Naive thymus-derived CD8-positive, alpha-beta T cell (primary cell): Measurements from ENCODE around the gene NTN3. TPM values are rescaled to one million over a fixed set of nuclear protein-coding genes. Genes with fewer than 3 reads are reported as not detected.

Experiments used
- ATAC-seq, 2 donors: fragments of 150-1000 bp; cut with Tn5 transposase in 1 of 2; sonication (Bioruptor Pico), chemical (Tn5 transposase) in 1 of 2; 1 replicate in 1 of 2; 2 replicates in 1 of 2; pipeline ENCODE4 v1.10.0; 2021; ENCODE audit warnings: mild to moderate bottlenecking in 2 of 2, moderate library complexity in 2 of 2
- POLR2A ChIA-PET: fragments of 350-600 bp; sonication (Branson Sonifier 250); formaldehyde crosslinking; loops from one replicate; lab custom pipeline; 2021; ENCODE audit warnings: antibody characterized with exemption; lab: Charles Lee
- DNase-seq, 10 donors: peaks; one replicate each; pipeline versions ENCODE4 v3.0.0 to v3.0.0-alpha.2; 2020 to 2022
- H3K27ac Mint-ChIP-seq, 10 donors: one replicate each; pipeline ENCODE4 v1.8.0; 2020 to 2022; ENCODE audit warnings: mild to moderate bottlenecking in 10 of 10, mixed read lengths in 10 of 10, moderate library complexity in 4 of 10, inconsistent platforms in 1 of 10
- H3K27me3 Mint-ChIP-seq, 5 donors: one replicate each; pipeline ENCODE4 v1.8.0; 2021 to 2022; ENCODE audit warnings: mixed read lengths in 5 of 5
- H3K36me3 Mint-ChIP-seq, 3 donors: one replicate each; pipeline ENCODE4 v1.8.0; 2020 to 2022; ENCODE audit warnings: mixed read lengths in 3 of 3, mild to moderate bottlenecking in 2 of 3, inconsistent platforms in 1 of 3
- H3K4me1 Mint-ChIP-seq, 4 donors: one replicate each; pipeline ENCODE4 v1.8.0; 2021 to 2022; ENCODE audit warnings: mixed read lengths in 4 of 4
- H3K4me3 Mint-ChIP-seq, 10 donors: one replicate each; pipeline ENCODE4 v1.8.0; 2020 to 2022; ENCODE audit warnings: mild to moderate bottlenecking in 10 of 10, mixed read lengths in 10 of 10, moderate library complexity in 6 of 10, inconsistent platforms in 1 of 10
- H3K9me3 Mint-ChIP-seq, 9 donors: one replicate each; pipeline ENCODE4 v1.8.0; 2020 to 2022; ENCODE audit warnings: mixed read lengths in 9 of 9, mild to moderate bottlenecking in 3 of 9, inconsistent platforms in 1 of 9, moderate library complexity in 1 of 9
- microRNA-seq: library from miRNA; unstranded; fragments of <30 nt; microRNA quantifications from one replicate; pipeline ENCODE4 v1.2.0, GENCODE V29; 2022; ENCODE audit warnings: borderline microRNAs expressed
- polyA plus RNA-seq, 3 donors: library from polyadenylated mRNA; unstranded; fragments of 300-500 nt; fragmentation: Illumina TruSeq; gene quantifications; one replicate each; pipeline ENCODE4 v1.2.3, GENCODE V29; 2021
- total RNA-seq, 8 experiments: library from RNA in 2 of 8; stranded (reverse) in 2 of 8; gene quantifications; one replicate each; pipeline ENCODE4 v1.2.3 and lab custom pipeline; 2021 to 2026

NTN3 gene
- total and polyA plus RNA-seq, 5 experiments from 2014 or later = not detected

DNA sequence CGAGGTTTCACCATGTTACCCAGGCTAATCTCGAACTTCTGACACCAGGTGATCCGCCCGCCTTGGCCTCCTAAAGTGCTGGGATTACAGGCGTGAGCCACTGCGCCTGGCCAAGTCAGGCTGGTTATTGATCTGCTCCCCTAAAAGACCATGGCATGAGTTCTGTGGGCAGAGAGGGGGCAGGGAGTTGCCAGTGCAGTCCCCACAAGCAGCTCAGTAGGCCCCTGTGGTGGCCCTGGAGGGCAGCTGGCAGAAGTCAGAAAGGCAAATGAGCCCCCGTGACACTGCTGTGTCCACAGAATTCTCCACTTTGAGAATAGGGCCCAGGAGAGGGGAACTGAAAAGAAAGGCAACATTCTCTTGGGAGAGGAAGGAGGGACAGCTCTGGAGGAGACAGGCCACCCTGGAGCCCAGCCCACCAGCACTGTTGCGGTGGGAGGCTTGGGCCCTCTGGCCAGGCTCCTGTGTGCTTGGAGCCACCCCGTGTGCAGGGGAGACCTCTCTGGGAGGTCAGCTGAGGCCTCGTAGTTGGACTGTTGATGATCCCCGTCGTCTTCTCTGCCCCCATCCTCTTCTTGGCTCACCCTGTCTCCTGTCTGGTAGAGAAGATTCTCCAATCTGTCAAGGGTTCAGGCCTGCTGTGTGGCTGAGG lies 47.0 kb downstream of the NTN3 start:
- peaks cover 0 to 24% (median 0%) of the 10 kb centered on the region in 3 donors for H3K36me3 Mint-ChIP-seq
- H3K4me1 Mint-ChIP-seq = peaks cover 36 to 70% (median 65%) of the 10 kb centered on the region in 4 donors
- peak overlapping the region; percentile 48 to 97 (median 94) for H3K27ac Mint-ChIP-seq
- peaks cover 0 to 3% (median 0%) of the 10 kb centered on the region in 9 donors for H3K9me3 Mint-ChIP-seq
- DNase-seq (no peak), ATAC-seq (no peak)
- H3K4me3 Mint-ChIP-seq = peak overlapping the region in 8 of 10 donors; percentile 12 to 96 (median 68)
- POLR2A ChIA-PET = interaction anchor here (1.2 to 4.1 kb wide), 2 partner anchors 14 to 302 kb away, joined by 3 to 98 read pairs; partner anchors contain the start of gene CEMP1
- peaks cover 0 to 5% (median 0%) of the 10 kb centered on the region in 5 donors for H3K27me3 Mint-ChIP-seq

DNA sequence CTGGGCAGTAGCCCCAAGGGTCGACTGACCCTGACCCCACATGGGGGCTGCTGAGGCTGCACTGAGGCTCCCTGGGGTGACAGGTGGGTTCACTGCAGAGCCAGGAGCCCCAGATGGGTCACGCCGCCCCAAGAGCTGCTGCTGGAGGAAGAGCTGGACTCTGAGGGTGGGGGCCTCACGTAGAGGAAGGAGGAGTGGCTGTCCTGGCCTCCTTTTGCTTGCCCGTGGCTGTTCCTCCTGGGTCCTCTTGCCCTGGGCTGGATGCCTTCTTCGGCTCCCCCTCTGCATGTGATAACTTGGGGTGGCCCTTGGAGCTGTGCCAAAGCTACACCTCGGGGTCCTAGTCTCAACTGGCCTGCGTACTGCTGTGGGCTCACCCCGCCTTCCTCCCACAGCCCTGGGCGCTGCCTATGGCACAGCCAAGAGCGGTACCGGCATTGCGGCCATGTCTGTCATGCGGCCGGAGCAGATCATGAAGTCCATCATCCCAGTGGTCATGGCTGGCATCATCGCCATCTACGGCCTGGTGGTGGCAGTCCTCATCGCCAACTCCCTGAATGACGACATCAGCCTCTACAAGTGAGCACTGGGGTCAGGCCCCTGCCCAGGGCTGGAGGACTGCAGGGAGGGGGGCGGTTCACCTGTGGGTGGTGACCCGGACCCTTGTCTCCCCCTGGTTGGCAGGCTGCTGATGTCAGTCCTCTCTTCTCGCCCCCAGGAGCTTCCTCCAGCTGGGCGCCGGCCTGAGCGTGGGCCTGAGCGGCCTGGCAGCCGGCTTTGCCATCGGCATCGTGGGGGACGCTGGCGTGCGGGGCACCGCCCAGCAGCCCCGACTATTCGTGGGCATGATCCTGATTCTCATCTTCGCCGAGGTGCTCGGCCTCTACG lies 48.0 kb downstream of the NTN3 start:
- H3K4me3 Mint-ChIP-seq = peak overlapping the region; percentile 29 to 96 (median 78)
- H3K36me3 Mint-ChIP-seq = peaks cover 0 to 30% (median 0%) of the 10 kb centered on the region in 3 donors
- no peak for DNase-seq
- no peaks in the 10 kb centered on the region for H3K9me3 Mint-ChIP-seq
- peaks cover 0 to 5% (median 0%) of the 10 kb centered on the region in 5 donors for H3K27me3 Mint-ChIP-seq
- no peak for ATAC-seq
- H3K27ac Mint-ChIP-seq = peak overlapping the region; percentile 65 to 98 (median 96)
- H3K4me1 Mint-ChIP-seq = peaks cover 35 to 73% (median 67%) of the 10 kb centered on the region in 4 donors
- POLR2A ChIA-PET = interaction anchor here (1.2 to 4.1 kb wide), 4 partner anchors 10 to 303 kb away, joined by 3 to 98 read pairs (median 8); partner anchors contain the start of genes CEMP1 and PDPK1

DNA sequence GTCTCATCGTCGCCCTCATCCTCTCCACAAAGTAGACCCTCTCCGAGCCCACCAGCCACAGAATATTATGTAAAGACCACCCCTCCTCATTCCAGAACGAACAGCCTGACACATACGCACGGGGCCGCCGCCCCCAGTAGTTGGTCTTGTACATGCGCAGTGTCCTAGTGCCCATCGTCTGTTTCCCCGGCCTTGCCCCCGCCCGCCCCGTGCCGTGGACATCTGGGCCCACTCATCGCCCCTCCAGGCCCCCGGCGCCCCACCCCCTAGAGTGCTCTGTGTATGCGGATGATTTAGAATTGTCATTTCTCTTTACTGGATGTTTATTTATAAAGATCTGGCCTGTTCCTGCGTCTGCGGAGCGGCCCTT lies 48.6 kb downstream of the NTN3 start:
- Mint-ChIP-seq H3K4me1 (peaks cover 35 to 76% (median 69%) of the 10 kb centered on the region in 4 donors), H3K4me3 (peak overlapping the region; percentile 67 to 96 (median 80)), H3K27ac (peak overlapping the region; percentile 91 to 98 (median 96)), H3K36me3 (peaks cover 0 to 36% (median 0%) of the 10 kb centered on the region in 3 donors), H3K9me3 (no peaks in the 10 kb centered on the region), H3K27me3 (peaks cover 0 to 5% (median 0%) of the 10 kb centered on the region in 5 donors)
- ATAC-seq (no peak), DNase-seq (no peak)
- POLR2A ChIA-PET = interaction anchor here (0.8 to 4.1 kb wide), 6 partner anchors 9 to 364 kb away, joined by 3 to 98 read pairs (median 6); partner anchors contain the start of genes CEMP1, MLST8, PDPK1 and TBC1D24

GRCh38 chr16:2520097-2520783 lies 49.1 kb downstream of the NTN3 start, which contains the start of gene AMDHD2:
Gene AMDHD2, plus strand, starts transcription at chr16:2520371. Its CDS starts 88 bp downstream, at chr16:2520459.
- Mint-ChIP-seq H3K27me3 (peaks cover 0 to 5% (median 0%) of the 10 kb centered on the region in 5 donors), H3K4me1 (peaks cover 34 to 73% (median 67%) of the 10 kb centered on the region in 4 donors), H3K9me3 (no peaks in the 10 kb centered on the region), H3K36me3 (peaks cover 0 to 41% (median 0%) of the 10 kb centered on the region in 3 donors), H3K4me3 (peak within 1 kb of the TSS; percentile 84 to 96 (median 90)), H3K27ac (peak within 1 kb of the TSS; percentile 91 to 99 (median 97))
- DNase-seq (peak; percentile 82 to 94 (median 90)), ATAC-seq (peak; percentile 59 to 64)
- POLR2A ChIA-PET = interaction anchor here (0.7 to 4.1 kb wide), 11 partner anchors 8 to 365 kb away, joined by 3 to 98 read pairs (median 4); partner anchors contain the start of genes CEMP1, MLST8, PDPK1 and PGP

DNA sequence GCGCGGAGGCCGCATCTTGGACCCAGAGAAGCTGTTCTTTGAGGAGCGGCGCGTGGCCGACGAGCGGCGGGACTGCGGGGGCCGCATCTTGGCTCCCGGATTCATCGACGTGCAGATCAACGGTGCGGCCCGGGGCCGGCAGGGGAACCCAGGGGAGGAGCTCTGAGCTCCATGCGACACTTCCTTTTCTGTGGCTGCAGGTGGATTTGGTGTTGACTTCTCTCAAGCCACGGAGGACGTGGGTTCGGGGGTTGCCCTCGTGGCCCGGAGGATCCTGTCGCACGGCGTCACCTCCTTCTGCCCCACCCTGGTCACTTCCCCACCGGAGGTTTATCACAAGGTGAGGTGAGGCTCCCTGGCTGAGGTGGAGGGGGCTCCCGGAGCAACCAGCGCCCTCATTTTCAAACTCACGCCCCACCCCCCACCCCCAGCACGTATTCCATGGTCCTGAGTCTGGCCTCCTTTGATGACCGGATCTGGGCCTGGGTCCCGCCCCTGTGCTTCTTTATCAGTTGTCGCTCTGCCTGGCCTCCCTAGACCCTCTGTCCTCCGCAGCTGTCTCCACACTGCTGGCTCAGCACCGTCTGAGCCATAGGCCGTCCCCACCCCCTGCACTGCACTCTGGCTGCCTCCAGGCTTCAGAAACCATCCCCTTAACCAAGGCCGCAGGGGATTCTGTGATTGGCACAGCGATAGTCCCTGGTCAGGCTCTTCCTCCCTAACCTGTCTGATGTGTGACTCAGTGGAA lies 49.9 kb downstream of the NTN3 start:
- Mint-ChIP-seq H3K9me3 (no peaks in the 10 kb centered on the region), H3K36me3 (peaks cover 0 to 44% (median under 1%) of the 10 kb centered on the region in 3 donors), H3K4me3 (peak overlapping the region; percentile 84 to 96 (median 90)), H3K4me1 (peaks cover 27 to 66% (median 60%) of the 10 kb centered on the region in 4 donors), H3K27me3 (peaks cover 0 to 5% (median 0%) of the 10 kb centered on the region in 5 donors), H3K27ac (peak overlapping the region; percentile 88 to 99 (median 97))
- ATAC-seq (peak; percentile 72 to 83), DNase-seq (peak; percentile 57 to 91 (median 81))
- POLR2A ChIA-PET = interaction anchor here (0.7 to 4.1 kb wide), 9 partner anchors 8 to 366 kb away, joined by 3 to 98 read pairs (median 5); partner anchors contain the start of genes CEMP1, MLST8, PDPK1 and PGP

Small RNA genes within 50 kb of the gene (microRNA-seq; reads per million reads assigned to microRNA genes)
- gene MIR6767 (not detected), gene MIR6768 (not detected)

Other genes with a start within 250 kb of the NTN3 start
- 10 to 100 TPM; 39.5 to 41.2 TPM for gene E4F1, start 247.7 kb upstream of the NTN3 start, total RNA-seq
- gene E4F1, start 247.7 kb upstream of the NTN3 start, polyA plus RNA-seq = 10 to 100 TPM in 2 of 3 donors, 1 to 10 TPM in 1; 8.7 to 19.2 (median 10.9) TPM
- gene DNASE1L2, start 234.9 kb upstream of the NTN3 start, total RNA-seq = 1 to 10 TPM; 1.4 to 1.6 TPM
- gene DNASE1L2, start 234.9 kb upstream of the NTN3 start, polyA plus RNA-seq = not detected
- 10 to 100 TPM; 22.1 to 25.1 TPM for gene ECI1, start 219.7 kb upstream of the NTN3 start, total RNA-seq
- 10 to 100 TPM; 30.6 to 40.4 (median 31.0) TPM for gene ECI1, start 219.7 kb upstream of the NTN3 start, polyA plus RNA-seq
- gene RNPS1, start 203.2 kb upstream of the NTN3 start, total RNA-seq = 100 to 1,000 TPM; 162 to 165 TPM
- gene RNPS1, start 203.2 kb upstream of the NTN3 start, polyA plus RNA-seq = 100 to 1,000 TPM; 197 to 289 (median 228) TPM
- gene ABCA3, start 130.6 kb upstream of the NTN3 start, total RNA-seq = 1 to 10 TPM; 7.8 to 8.2 TPM
- gene ABCA3, start 130.6 kb upstream of the NTN3 start, polyA plus RNA-seq = 1 to 10 TPM; 1.2 to 2.2 (median 2.1) TPM
- 1 to 10 TPM; 2.1 to 2.4 TPM for gene CCNF, start 41.9 kb upstream of the NTN3 start, total RNA-seq
- 1 to 10 TPM in 2 of 3 donors, under 1 TPM in 1; 0.59 to 2.0 (median 1.7) TPM for gene CCNF, start 41.9 kb upstream of the NTN3 start, polyA plus RNA-seq
- under 1 TPM in 1 of 2 experiments, not detected in 1; 0.96 TPM for gene TEDC2, start 11.2 kb upstream of the NTN3 start, total RNA-seq
- under 1 TPM in 2 of 3 donors, not detected in 1; 0.52 to 0.76 TPM for gene TEDC2, start 11.2 kb upstream of the NTN3 start, polyA plus RNA-seq
- 10 to 100 TPM; 13.4 to 17.3 TPM for gene TBC1D24, start 3.8 kb downstream of the NTN3 start, total RNA-seq
- 1 to 10 TPM; 2.6 to 3.0 (median 2.6) TPM for gene TBC1D24, start 3.8 kb downstream of the NTN3 start, polyA plus RNA-seq
- 100 to 1,000 TPM; 116 to 123 TPM for gene ATP6V0C, start 42.7 kb downstream of the NTN3 start, total RNA-seq
- gene ATP6V0C, start 42.7 kb downstream of the NTN3 start, polyA plus RNA-seq = 10 to 100 TPM; 74.9 to 84.9 (median 77.6) TPM
- 100 to 1,000 TPM; 103 to 107 TPM for gene AMDHD2, start 49.1 kb downstream of the NTN3 start, total RNA-seq
- gene AMDHD2, start 49.1 kb downstream of the NTN3 start, polyA plus RNA-seq = 10 to 100 TPM; 15.2 to 17.4 (median 16.4) TPM
- 1 to 10 TPM; 1.6 to 2.1 TPM for gene CEMP1, start 60.1 kb downstream of the NTN3 start, total RNA-seq
- gene CEMP1, start 60.1 kb downstream of the NTN3 start, polyA plus RNA-seq = 1 to 10 TPM in 2 of 3 donors, under 1 TPM in 1; 0.81 to 6.0 (median 2.8) TPM
- gene PDPK1, start 66.7 kb downstream of the NTN3 start, total RNA-seq = 10 to 100 TPM; 66.1 to 69.7 TPM
- 10 to 100 TPM; 27.1 to 44.7 (median 28.6) TPM for gene PDPK1, start 66.7 kb downstream of the NTN3 start, polyA plus RNA-seq
- 10 to 100 TPM; 24.3 to 25.5 TPM for gene KCTD5, start 211.2 kb downstream of the NTN3 start, total RNA-seq
- gene KCTD5, start 211.2 kb downstream of the NTN3 start, polyA plus RNA-seq = 10 to 100 TPM; 10.8 to 18.4 (median 12.9) TPM
- 1 to 10 TPM in 1 of 2 experiments, under 1 TPM in 1; 0.81 to 1.2 TPM for gene PRSS27, start 248.9 kb downstream of the NTN3 start, total RNA-seq
- under 1 TPM in 1 of 3 donors, not detected in 2; 0.06 TPM for gene PRSS27, start 248.9 kb downstream of the NTN3 start, polyA plus RNA-seq